CD4-positive, alpha-beta T cell (primary cell): ENCODE results near the gene CD1D. TPM values are rescaled to one million over a fixed set of nuclear protein-coding genes. Genes with fewer than 3 reads are reported as not detected.

Experiments used
- ATAC-seq: fragments of 200-7000 bp; cut with Tn5 transposase; one replicate; pipeline ENCODE4 v1.10.0; 2022; ENCODE audit warnings: mild to moderate bottlenecking; ENCODE audit not compliant: poor library complexity
- CTCF ChIA-PET: fragments of 350-600 bp; sonication (Branson Sonifier 250); formaldehyde crosslinking; loops from one replicate; lab custom pipeline; 2021; ENCODE audit warnings: antibody characterized with exemption, inconsistent platforms; lab: Charles Lee
- POLR2A ChIA-PET: fragments of 350-600 bp; sonication (Branson Sonifier 250); formaldehyde crosslinking; loops from one replicate; lab custom pipeline; 2021; ENCODE audit warnings: antibody characterized with exemption, inconsistent platforms; lab: Charles Lee
- DNase-seq, 14 experiments: peaks; one replicate each; pipeline ENCODE4 v3.0.0-alpha.2; 2013 to 2020; ENCODE audit warnings: mixed read lengths in 2 of 14
- H3K27ac ChIP-seq, 2 donors: one replicate each; pipeline versions ENCODE4 v1.5.1 to v1.7.0; 2013; ENCODE audit warnings: low read length in 2 of 2, low read depth in 1 of 2, mild to moderate bottlenecking in 1 of 2
- H3K27me3 ChIP-seq, 2 experiments: 1 replicate in 1 of 2; 2 replicates in 1 of 2; pipeline versions ENCODE4 v1.6.1 to v1.7.0; 2013; ENCODE audit warnings: low read length in 2 of 2, control low read depth in 1 of 2, mild to moderate bottlenecking in 1 of 2, moderate library complexity in 1 of 2; ENCODE audit not compliant: insufficient read depth in 2 of 2, control insufficient read depth in 1 of 2
- H3K36me3 ChIP-seq: one replicate; pipeline ENCODE4 v1.6.1; 2013; ENCODE audit warnings: low read length, control low read depth; ENCODE audit not compliant: insufficient read depth
- H3K4me1 ChIP-seq: one replicate; pipeline ENCODE4 v1.6.1; 2013; ENCODE audit warnings: low read length, control low read depth; ENCODE audit not compliant: insufficient read depth
- H3K4me3 ChIP-seq: one replicate; pipeline ENCODE4 v1.5.1; 2013; ENCODE audit warnings: mild to moderate bottlenecking, low read length, moderate library complexity
- H3K9me3 ChIP-seq, 2 experiments: 1 replicate in 1 of 2; 2 replicates in 1 of 2; pipeline versions ENCODE4 v1.6.1 to v1.7.0; 2013; ENCODE audit warnings: low read length in 2 of 2, mild to moderate bottlenecking in 2 of 2, control low read depth in 1 of 2, moderate library complexity in 1 of 2; ENCODE audit not compliant: control insufficient read depth in 1 of 2, insufficient read depth in 1 of 2
- H3K27ac Mint-ChIP-seq: one replicate; pipeline ENCODE4 v1.8.0; 2020; ENCODE audit warnings: mixed read lengths
- H3K27me3 Mint-ChIP-seq: one replicate; pipeline ENCODE4 v1.8.0; 2021; ENCODE audit warnings: mixed read lengths
- H3K36me3 Mint-ChIP-seq: one replicate; pipeline ENCODE4 v1.8.0; 2021; ENCODE audit warnings: low read depth, mixed read lengths
- H3K4me1 Mint-ChIP-seq: one replicate; pipeline ENCODE4 v1.8.0; 2021; ENCODE audit warnings: low read depth, mixed read lengths
- H3K4me3 Mint-ChIP-seq: one replicate; pipeline ENCODE4 v1.8.0; 2020; ENCODE audit warnings: mild to moderate bottlenecking, mixed read lengths
- H3K9me3 Mint-ChIP-seq: one replicate; pipeline ENCODE4 v1.8.0; 2020; ENCODE audit warnings: mixed read lengths
- CTCF ChIP-seq: fragments of 200-600 bp; IDR thresholded peaks from one replicate; pipeline ENCODE4 v1.8.0; 2022; ENCODE audit warnings: antibody characterized with exemption, mild to moderate bottlenecking
- intact Hi-C, 2 experiments: fragments of 100-400 bp; cut with DNase I in 1 of 2; cut with micrococcal nuclease in 1 of 2; formaldehyde crosslinking; loops; one replicate each; pipeline versions ENCODE4 v1.15.1 to v1.9.0; 2023 to 2025; cut with DNase I, micrococcal nuclease
- total RNA-seq, 174 experiments: library from RNA in 2 of 174; stranded (reverse) in 2 of 174; gene quantifications; one replicate each; pipeline ENCODE4 v1.2.3 and lab custom pipeline; 2021 to 2026

CD1D gene
- total RNA-seq, 2 experiments from 2014 or later, result 0.11 to 0.14 TPM

GRCh38 chr1:158227904-158228623 is 47.4 kb downstream of the CD1D start:
- TF ChIP-seq CTCF, result no peak
- ChIA-PET CTCF (no interaction called here), POLR2A (no interaction called here)
- Histone ChIP-seq H3K9me3 (peaks cover 4 to 7% of the 10 kb centered on the region in 2 experiments), H3K27ac (no peak overlapping the region), H3K4me3 (no peak overlapping the region), H3K27me3 (peaks cover 13 to 16% of the 10 kb centered on the region in 2 experiments), H3K4me1 (no peaks in the 10 kb centered on the region), H3K36me3 (no peaks in the 10 kb centered on the region)
- Mint-ChIP-seq H3K36me3 (peaks cover 6% of the 10 kb centered on the region), H3K4me3 (no peak overlapping the region), H3K4me1 (no peaks in the 10 kb centered on the region), H3K27me3 (peaks cover 44% of the 10 kb centered on the region), H3K27ac (no peak overlapping the region), H3K9me3 (peaks cover 3% of the 10 kb centered on the region)
- ATAC-seq (no peak), DNase-seq (no peak)
- intact Hi-C loops, result no loop called here

Other genes starting within 250 kb of the CD1D start
- gene KIRREL1, start 187.2 kb upstream of the CD1D start, total RNA-seq, result not detected
- gene CD1A, start 73.5 kb downstream of the CD1D start, total RNA-seq, result not detected
- under 1 TPM; 0.39 to 0.49 TPM for gene CD1C, start 109.0 kb downstream of the CD1D start, total RNA-seq
- not detected for gene CD1B, start 150.6 kb downstream of the CD1D start, total RNA-seq
- not detected for gene CD1E, start 173.0 kb downstream of the CD1D start, total RNA-seq
- not detected for gene OR10T2, start 218.6 kb downstream of the CD1D start, total RNA-seq
- gene OR10K2, start 245.3 kb downstream of the CD1D start, total RNA-seq, result not detected